HUDEP-2 (cell line): ENCODE measurements around the gene NOX4.
"Not testable (repeated sequence)": the region's sequence is repeated elsewhere in the genome, so short reads cannot be mapped to it uniquely, and the experiment has no call there.

Experiments used
- DNase-seq, 76 experiments: peaks; one replicate each; lab custom pipeline; 2025; ENCODE audit not compliant: unreplicated experiment in 76 of 76; lab: John Stamatoyannopoulos, UW

Gene NOX4

DNA sequence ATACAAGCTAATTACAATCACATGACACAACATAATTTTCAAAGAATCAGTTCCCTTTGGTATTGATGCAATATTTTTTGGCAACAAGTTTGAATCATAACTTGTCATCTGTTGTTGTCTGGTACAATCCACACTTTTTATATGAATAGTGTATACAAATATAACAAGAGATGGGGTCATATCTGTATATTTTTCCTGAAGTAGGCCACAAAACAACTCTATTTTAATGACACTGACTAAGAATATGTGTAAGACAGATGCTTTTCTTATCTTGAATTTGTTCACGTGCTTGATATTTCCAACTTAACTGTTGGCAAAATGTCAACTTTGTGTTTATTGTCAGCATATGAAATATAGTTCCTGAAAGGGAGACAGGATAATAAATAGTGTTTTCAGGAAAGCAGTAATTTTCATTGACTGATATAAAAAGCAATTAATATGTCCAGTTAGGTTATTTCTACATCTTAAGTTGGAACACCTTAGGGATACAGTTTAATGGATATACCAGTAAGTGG lies 27.9 kb downstream of the NOX4 start:
- no peak for DNase-seq

DNA sequence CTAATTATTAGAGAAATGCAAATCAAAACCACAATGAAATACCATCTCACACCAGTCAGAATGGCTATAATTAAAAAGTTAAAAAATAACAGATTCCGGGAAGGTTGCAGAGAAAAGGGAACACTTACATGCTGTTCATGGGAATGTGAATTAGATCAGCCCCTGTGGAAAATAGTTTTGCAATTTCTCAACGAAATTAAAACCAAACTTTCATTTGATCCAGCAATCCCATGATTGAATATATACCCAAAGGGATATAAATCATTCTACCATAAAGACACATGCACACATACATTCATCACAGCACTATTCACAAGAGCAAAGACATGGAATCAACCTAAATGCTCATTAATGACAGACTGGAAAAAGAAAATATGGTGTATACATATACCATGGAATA lies 32.5 kb downstream of the NOX4 start:
- DNase-seq, result no peak

DNA sequence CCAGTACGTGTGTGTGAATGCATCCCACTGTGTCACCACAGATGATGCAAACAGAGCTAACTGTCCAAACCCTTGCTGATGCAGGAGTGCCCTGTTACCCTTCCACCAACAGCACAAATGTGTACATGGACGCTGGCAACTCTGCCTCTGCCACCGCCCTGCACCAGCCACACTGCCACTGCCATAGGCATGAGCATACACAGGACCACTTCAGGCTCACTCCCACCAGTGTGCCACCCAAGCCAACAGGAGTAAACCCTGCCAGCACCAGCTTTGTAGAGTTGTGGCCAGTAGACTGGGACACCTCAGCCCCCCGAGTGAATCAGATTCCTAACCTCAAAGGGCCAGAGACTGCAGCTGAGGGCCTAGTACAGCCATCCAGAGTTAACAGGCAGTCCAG lies 34.0 kb downstream of the NOX4 start:
- no peak for DNase-seq

DNA sequence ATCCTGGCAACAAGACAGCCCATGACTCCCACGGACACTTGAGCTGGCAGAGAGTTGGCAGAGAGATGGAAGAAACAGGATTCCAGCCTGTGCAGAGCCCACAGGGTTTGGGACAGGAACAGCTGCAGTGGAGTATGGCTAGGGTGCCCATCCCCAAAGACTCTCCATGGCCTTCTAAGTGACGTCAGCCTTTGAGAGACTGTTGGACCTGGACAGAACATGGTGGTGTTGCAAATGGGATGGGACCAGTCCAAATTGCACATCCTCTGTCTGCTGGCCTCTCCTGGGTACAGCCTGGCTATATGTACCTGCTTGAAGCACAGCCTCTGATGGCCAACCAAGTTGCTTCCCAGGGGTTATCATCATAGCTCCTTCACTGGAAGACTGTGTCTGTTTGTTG lies 34.5 kb downstream of the NOX4 start:
- DNase-seq, result no peak

DNA sequence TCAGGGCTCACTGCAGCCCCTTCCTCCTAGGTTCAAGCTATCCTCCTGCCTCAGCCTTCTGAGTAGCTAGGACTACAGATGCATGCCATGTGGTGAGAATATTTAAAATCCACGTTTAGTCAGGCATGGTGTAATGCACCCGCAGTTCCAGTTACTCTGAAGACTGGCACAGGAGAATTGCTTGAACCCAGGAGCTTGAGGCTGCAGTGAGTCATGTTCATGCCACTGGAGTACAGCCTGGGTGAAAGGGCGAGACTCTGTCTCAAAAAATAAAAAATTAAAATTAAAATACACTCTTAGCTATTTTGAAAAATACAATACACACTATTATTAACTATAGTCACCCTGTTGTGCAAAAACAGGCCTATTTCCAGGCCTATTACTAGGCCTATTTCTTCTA lies 38.4 kb downstream of the NOX4 start:
- DNase-seq, result no peak

DNA sequence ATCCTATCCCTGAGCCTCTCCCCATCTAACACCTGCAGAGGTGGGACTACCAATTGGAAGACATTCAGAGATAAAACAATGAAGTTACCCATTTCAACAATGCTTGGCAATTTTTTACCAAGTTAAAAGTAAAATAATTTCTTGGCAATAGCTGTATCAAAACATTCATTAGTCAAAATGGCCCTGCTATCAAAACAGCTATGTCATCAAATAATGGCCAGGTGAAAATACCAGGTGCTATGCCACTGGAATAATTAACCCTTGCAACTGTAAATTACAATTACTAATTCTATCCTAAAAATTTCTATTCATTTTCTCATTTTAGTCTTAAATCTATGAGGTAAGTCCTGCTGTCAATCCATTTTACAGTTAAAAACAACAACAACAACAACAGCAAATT lies 43.3 kb downstream of the NOX4 start:
- DNase-seq, result no peak

DNA sequence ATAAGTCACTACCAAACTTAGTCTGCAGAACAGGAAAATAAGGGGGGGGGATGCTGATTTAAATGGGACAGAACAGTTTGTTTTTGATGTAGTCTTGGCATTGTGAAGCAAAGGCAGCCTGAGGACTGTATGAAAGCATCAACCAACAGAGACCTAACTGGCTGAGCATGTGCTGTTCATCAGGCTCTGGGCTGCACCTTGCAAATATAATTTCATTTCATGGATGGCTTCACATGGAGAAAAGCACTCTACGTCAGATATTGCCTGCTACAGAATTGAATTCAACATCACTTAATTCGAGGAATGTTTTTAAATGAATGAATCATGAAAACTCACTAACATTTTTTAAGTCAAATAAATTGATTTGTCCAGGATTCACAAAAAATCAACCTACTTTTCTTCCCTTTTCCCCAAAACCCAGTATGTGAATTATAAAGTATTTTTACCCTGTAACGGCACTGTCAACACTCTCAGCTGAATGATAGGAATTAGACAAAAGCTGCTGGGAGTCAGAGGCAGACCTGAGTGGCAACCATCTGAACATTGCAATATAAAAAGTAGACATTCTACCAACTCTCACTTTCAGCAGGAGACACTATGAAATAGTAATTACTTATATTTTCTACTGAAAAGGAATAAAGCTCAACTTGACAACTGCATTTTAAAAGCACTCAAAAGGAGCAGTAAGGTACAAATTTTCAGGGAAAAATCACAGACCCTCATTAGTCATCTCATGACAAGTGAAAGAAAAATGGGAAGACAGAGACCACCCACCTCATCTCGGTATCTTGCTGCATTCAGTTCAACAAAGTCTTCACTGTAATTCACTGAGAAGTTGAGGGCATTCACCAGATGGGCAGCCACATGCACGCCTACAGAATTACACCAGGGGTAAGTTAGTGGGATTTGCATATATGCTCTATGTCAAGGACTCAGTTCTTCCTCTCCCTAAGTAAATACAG lies 47.5 kb downstream of the NOX4 start:
- no peak for DNase-seq

DNA sequence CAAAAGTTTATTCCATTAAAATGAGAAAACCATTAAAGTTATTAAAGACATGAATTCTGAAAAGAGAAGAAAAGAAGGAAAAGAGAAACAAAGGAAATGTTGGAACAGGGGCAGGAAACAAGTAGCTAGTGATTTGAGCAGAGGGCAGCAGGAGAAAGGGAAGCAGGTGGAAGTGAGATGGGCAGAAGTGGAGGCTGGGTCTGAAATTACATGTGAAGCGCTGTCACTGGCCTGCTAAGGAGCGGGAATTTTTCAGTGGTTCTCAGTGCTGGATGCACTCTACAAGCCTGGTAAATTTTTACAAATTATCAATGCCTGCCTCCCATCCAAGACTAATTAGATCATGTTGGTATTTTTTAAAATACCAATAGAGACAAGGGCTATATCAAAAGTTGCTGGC lies 48.4 kb downstream of the NOX4 start:
- no peak for DNase-seq

DNA sequence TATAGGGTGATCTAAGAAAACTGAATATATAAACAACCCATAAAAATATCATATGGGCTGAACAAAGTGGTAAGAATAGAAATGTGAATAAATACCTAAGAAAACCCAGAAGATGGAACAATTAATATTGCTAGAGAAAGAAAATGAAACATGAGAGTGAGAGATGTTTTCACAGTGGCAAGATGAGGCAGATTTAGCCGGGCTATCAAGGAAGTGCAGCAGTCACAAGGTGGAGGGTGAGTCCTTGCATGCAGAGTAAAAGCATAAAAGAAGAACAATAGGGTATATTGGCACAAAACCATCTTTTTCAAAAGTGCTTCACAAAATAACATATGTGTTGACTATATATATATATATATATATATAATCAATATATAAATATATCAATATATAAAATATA lies 49.6 kb downstream of the NOX4 start:
- DNase-seq, result no peak

DNA sequence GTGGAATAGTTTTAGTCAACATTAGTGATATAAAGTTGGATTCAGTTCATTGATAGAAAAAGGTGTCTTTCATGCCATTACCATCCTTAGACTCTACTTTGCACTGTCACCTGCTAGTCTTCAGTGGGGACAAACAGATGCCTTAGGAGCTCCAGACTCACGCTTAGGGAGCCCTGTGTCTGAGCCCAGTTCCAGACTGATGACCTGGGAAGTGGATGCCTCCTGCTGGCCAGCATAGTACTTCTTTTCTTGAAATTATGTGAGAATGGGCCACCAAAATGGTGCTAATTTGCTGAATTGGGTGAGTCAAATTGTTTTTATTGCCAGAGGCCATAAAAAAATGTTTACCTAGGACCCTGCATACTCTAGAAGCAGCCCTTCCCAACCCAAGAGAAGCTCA lies 53.9 kb downstream of the NOX4 start:
- no peak for DNase-seq

DNA sequence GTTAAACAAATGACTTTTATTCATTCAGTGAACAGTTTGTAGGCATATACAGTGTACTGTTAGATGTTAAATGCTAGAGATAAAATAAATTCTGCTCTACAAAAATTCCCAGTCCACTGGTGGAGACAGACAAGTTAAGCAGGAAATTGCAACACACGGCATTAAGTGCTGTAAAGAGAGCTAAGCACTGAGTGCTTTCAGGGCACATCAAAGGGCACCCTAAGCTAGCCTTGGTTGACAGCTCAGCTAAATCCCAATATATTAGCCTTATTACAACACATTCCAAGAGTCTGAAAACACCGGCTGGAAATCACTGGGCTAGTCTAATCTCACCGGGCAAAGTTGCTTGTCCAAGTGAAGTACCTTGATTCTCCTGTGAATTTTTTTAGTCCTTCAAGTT lies 55.1 kb downstream of the NOX4 start:
- no peak for DNase-seq

DNA sequence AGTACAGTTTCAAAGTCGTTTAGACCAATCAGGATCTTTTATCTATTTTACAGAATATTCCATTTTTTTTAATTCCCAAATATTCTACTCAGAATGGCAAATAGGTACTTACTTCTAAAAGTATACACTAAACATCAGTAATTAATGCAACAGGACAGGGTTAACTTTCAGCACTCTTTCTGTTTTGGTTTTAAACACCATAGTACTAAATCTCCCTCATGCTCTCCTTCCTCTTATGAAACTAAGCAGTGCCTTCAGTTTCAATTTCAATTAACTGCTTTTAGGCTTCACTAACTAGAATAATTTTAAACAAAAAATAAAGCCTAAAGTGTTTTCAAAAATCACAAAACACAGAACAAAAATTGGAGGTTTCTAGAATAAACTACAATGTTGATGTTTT lies 57.9 kb downstream of the NOX4 start:
- no peak for DNase-seq

DNA sequence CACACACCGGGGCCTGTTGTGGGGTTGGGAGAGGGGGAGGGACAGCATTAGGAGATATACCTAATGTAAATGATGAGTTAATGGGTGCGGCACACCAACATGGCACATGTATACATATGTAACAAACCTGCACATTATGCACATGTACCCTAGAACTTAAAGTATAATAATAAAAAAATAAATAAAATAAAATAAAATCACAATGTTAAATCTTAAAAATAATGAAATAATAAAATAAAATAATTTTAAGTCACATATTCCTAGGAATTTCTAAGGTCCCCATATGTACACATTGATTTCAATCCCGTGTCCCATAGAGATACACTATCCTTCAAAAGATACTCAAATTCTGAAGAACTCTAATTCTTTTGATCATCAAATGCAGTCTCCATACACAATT lies 59.0 kb downstream of the NOX4 start:
- DNase-seq, result not testable (repeated sequence)

DNA sequence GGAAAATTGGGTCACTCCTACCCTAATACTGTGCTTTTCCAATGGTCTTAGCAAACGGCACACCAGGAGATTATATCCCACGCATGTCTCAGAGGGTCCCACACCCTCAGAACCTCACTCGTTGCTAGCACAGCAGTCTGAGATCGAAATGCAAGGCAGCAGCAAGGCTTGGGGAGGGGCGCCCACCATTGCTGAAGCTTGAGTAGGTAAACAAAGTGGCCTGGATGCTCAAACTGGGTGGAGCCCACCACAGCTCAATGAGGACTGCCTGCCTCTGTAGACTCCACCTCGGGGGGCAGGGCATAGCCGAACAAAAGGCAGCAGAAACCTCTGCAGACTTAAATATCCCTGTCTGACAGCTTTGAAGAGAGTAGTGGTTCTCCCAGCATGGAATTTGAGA lies 64.7 kb downstream of the NOX4 start:
- not testable (repeated sequence) for DNase-seq

DNA sequence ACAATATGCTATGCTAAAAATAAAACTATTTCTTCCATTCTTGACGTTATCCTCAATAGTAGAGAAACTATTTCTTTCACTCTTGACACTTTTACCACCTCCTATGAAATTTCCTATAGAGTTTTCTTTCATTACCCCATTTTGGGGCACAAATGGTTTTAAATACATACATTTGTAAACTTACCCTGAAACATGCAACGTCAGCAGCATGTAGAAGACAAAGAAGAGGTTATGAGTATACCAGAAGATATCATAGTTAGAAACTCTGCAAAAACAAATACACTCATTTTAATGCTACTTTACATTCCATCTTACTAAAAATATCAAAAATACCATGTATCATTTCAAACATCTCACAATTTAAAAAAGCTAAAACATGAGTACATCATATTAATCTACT lies 69.5 kb downstream of the NOX4 start:
- no peak for DNase-seq

DNA sequence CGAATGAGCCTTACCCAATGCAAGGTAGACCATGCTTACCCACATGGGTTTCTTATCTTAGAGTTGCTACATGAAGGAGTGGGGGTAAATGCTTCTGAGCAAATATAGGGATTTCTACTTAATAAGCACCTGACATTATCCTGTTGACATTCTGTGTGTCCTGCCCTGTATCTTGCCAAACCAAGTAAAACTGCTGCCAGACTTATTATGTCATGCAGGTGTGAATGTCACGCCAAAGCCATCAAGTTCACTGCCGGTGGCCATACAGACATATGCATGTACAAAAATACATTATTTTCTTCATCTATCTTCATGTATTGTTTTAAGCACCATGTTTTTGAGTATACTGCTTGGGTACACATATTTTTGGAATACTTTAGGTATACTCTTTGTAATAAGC lies 70.2 kb downstream of the NOX4 start:
- DNase-seq, result no peak

DNA sequence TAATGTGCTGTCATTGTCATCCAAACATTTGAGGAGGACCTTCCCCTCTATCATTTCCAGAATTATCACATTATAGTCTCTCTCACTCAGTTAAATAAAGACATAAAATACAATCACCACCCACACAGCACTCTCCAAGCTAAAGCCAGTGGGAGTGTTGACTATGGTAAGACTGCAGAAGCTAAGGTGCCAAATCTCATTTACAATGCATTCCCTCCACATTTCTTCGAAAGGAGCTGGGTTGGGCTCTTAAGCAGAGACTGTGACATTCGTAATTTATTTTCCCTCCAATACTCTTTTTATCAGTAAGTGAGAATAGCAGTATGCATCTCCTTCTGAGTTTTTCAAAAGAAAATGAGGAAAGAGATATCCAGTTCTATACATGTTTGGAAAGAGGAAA lies 74.2 kb downstream of the NOX4 start:
- DNase-seq, result no peak

DNA sequence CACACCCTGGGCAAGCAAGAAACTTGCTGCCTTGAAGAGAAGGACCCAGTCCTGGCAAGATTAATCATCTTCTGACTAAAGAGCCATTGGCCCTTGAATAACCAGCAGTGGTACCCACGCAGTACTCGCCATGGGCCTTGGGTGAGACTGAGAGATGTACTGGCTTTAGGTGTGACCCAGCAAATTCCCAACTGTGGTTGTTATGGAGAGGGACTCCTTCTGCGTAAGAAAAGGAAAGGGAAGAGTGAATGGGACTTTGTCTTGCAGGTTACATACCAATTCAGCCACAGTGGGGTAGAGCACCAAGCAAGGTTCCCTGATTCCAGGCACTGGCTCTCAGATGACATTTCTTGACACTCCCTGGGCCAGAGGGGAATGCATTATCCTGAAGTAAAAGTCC lies 80.1 kb downstream of the NOX4 start:
- DNase-seq, result not testable (repeated sequence)

DNA sequence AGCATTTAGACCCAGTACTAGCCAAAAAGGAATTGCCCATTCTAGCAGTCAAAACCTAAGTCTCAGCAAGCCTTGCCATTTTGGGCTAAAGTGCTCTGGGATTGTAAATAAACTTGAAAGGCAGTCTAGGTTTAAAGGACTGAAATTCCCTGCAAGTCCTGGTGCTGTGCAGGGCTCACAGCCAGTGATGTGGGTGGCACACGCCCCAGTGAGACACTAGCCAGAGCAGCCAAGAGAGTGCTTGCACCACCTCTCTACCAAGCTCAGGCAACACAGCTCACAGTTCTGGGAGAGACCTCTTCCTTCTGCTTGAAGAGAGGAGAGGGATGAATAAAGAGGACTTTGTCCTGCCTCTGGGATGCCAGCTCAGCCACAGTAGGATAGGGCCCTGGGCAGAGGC lies 80.5 kb downstream of the NOX4 start:
- not testable (repeated sequence) for DNase-seq

DNA sequence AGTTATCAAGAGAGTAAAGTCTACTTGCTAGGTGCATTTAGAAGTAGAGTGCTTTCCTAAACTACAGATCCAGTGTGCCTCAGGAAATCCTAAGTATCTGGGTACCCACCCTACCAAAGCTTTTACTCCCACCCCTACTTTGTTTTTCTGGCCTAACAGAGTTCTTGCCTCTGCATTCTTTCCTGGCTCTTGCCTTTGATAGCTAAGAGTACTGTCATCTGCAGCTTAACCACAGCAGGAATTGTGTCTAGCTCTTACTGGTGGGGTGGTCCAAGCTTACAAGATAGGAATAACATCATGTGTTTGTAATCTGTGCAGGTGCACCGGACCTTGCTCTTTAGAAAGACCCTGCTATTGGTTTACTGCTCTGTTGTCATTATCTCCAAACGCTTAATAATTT lies 82.7 kb downstream of the NOX4 start:
- DNase-seq, result not testable (repeated sequence)

DNA sequence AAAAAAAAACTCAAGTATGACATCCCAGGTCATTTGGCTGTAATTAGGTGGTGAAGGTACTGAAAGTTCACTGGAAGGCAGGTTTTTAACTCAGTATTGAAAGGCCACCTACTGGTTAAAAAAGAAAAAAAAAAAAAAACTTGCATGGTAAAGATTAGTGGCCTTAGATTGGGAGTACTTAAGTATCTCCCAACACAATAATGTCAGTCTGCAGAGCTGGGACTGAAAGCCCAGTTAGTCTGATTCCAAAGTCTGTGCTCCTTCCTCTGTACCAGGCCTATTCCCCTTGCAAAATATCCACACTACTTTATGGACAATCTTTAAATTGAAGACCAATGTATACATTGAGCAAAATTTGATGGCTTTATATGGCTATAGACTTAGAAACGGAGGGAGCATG lies 85.5 kb downstream of the NOX4 start:
- no peak for DNase-seq

DNA sequence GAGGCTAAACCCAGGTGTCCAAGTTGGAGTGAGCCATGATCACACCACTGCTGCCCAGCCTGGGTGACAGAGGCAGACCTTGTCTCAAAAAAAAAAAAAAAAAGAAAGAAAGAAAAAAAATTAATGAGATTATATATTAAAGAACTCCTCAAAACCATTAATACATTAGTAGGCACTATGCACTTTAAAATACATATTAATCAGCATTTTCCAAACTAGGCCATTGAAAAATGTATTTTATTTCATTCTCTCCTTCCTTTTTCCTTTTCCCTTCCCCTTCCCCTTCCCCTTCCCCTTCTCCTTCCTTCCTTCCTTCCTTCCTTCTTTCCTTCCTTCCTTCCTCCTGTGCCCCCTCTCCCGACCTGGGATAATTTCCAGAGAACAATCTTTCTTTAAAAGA lies 99.5 kb downstream of the NOX4 start:
- not testable (repeated sequence) for DNase-seq
